H1 (cell line): ENCODE data around the gene RIN1. TPM values are rescaled to one million over a fixed set of nuclear protein-coding genes. Genes with fewer than 3 reads are reported as not detected.
"Not testable (repeated sequence)": the region's sequence is repeated elsewhere in the genome, so short reads cannot be mapped to it uniquely, and the experiment has no call there.

Experiments used
- CTCF ChIA-PET: fragments of 300-600 bp; sonication (Branson Sonifier 250); formaldehyde crosslinking; loops from one replicate; lab custom pipeline; 2021; ENCODE audit not compliant: partially characterized antibody; lab: Charles Lee
- POLR2A ChIA-PET: fragments of 300-600 bp; sonication (Branson Sonifier 250); formaldehyde crosslinking; loops from one replicate; lab custom pipeline; 2021; ENCODE audit warnings: inconsistent platforms; ENCODE audit not compliant: partially characterized antibody; lab: Charles Lee
- DNase-seq, 2 experiments: peaks; one replicate each; pipeline versions ENCODE4 v3.0.0 to v3.0.0-alpha.2; 2010 to 2022; ENCODE audit warnings: low spot score in 2 of 2, low read depth in 1 of 2, mixed read lengths in 1 of 2
- FAIRE-seq: peaks from 2 replicates; lab custom pipeline; 2011; peaks lifted over from hg19 to GRCh38; lab: Jason Lieb, UNC
- H2AFZ ChIP-seq: 2 replicates; pipeline ENCODE4 v1.8.1; 2012; ENCODE audit warnings: low read length, inconsistent platforms
- H2AK5ac ChIP-seq: 2 replicates; pipeline ENCODE4 v1.6.1; 2013; ENCODE audit warnings: low read depth, low read length
- H2BK120ac ChIP-seq: replicated peaks from 2 replicates; pipeline ENCODE3; 2013; ENCODE audit warnings: low read depth, low read length, inconsistent platforms
- H2BK12ac ChIP-seq: 2 replicates; pipeline ENCODE4 v1.6.1; 2013; ENCODE audit warnings: low read depth, low read length
- H2BK15ac ChIP-seq: 2 replicates; pipeline ENCODE4 v1.6.1; 2013; ENCODE audit warnings: low read length
- H2BK20ac ChIP-seq: 2 replicates; pipeline ENCODE4 v1.6.1; 2013; ENCODE audit warnings: low read length
- H2BK5ac ChIP-seq: 2 replicates; pipeline ENCODE4 v1.6.1; 2013; ENCODE audit warnings: low read depth, low read length
- H3K14ac ChIP-seq: 2 replicates; pipeline ENCODE4 v1.6.1; 2013; ENCODE audit warnings: inconsistent platforms; ENCODE audit not compliant: insufficient read length
- H3K18ac ChIP-seq: 2 replicates; pipeline ENCODE4 v1.6.1; 2013; ENCODE audit warnings: low read length; ENCODE audit errors: extremely low read depth
- H3K23ac ChIP-seq: 2 replicates; pipeline ENCODE4 v1.6.1; 2013; ENCODE audit warnings: inconsistent platforms; ENCODE audit not compliant: insufficient read length
- H3K23me2 ChIP-seq: 2 replicates; pipeline ENCODE4 v1.6.1; 2013; ENCODE audit warnings: low read depth, low read length
- H3K27ac ChIP-seq: 2 replicates; pipeline ENCODE4 v1.6.1; 2011; ENCODE audit warnings: low read depth, low read length, inconsistent platforms
- H3K27me3 ChIP-seq, 4 experiments: replicated peaks in 1 of 4; 1 replicate in 1 of 4; 2 replicates in 3 of 4; pipeline versions ENCODE4 v1.6.1 to v1.8.1; 2011 to 2013; ENCODE audit warnings: low read length in 3 of 4, mild to moderate bottlenecking in 3 of 4, inconsistent platforms in 2 of 4, mixed read lengths in 2 of 4, moderate library complexity in 1 of 4; ENCODE audit not compliant: control insufficient read depth in 3 of 4, insufficient read depth in 3 of 4; ENCODE audit errors: extremely low read depth in 1 of 4
- H3K36me3 ChIP-seq, 4 experiments: 2 replicates each; pipeline versions ENCODE4 v1.6.1 to v1.8.1; 2011 to 2013; ENCODE audit warnings: mild to moderate bottlenecking in 4 of 4, low read length in 3 of 4, moderate library complexity in 2 of 4, control low read depth in 1 of 4, inconsistent platforms in 1 of 4; ENCODE audit not compliant: insufficient read depth in 4 of 4, control insufficient read depth in 2 of 4
- H3K4ac ChIP-seq: replicated peaks from 2 replicates; pipeline ENCODE3; 2013; ENCODE audit warnings: low read length, low read depth, mixed read lengths, inconsistent platforms; ENCODE audit not compliant: insufficient read length
- H3K4me1 ChIP-seq, 4 experiments: replicated peaks in 1 of 4; 1 replicate in 1 of 4; 2 replicates in 3 of 4; pipeline versions ENCODE4 v1.6.1 to v1.8.1; 2011 to 2013; ENCODE audit warnings: low read length in 3 of 4, inconsistent platforms in 2 of 4, mixed read lengths in 1 of 4; ENCODE audit not compliant: insufficient read depth in 4 of 4, control insufficient read depth in 3 of 4
- H3K4me2 ChIP-seq, 2 experiments: 2 replicates each; pipeline versions ENCODE4 v1.6.1 to v1.8.1; 2011 to 2013; ENCODE audit warnings: low read depth in 2 of 2, low read length in 2 of 2, control low read depth in 1 of 2, inconsistent platforms in 1 of 2, mild to moderate bottlenecking in 1 of 2; ENCODE audit not compliant: insufficient read depth in 1 of 2
- H3K4me3 ChIP-seq, 4 experiments: fragments of 200-600, 300-600 bp in 1 of 4; sonication (generic), shearing (Covaris generic), sonication (Bioruptor Twin) in 1 of 4; 2 replicates each; pipeline versions ENCODE4 v1.5.1 to v1.8.1; 2011 to 2016; ENCODE audit warnings: low read length in 4 of 4, low read depth in 3 of 4, control low read depth in 2 of 4, inconsistent platforms in 2 of 4, mild to moderate bottlenecking in 2 of 4, mixed read lengths in 1 of 4, moderate library complexity in 1 of 4; ENCODE audit not compliant: insufficient read depth in 2 of 4; ENCODE audit errors: extremely low read depth in 1 of 4
- H3K56ac ChIP-seq: replicated peaks from 2 replicates; pipeline ENCODE3; 2013; ENCODE audit warnings: low read depth, mild to moderate bottlenecking, mixed read lengths, low read length, inconsistent platforms; ENCODE audit not compliant: insufficient read length
- H3K79me1 ChIP-seq: 2 replicates; pipeline ENCODE4 v1.6.1; 2013; ENCODE audit warnings: low read depth, low read length, control low read depth
- H3K79me2 ChIP-seq, 2 experiments: 2 replicates each; pipeline versions ENCODE4 v1.6.1 to v1.8.1; 2012 to 2013; ENCODE audit warnings: low read length in 2 of 2, mild to moderate bottlenecking in 2 of 2, inconsistent platforms in 1 of 2; ENCODE audit not compliant: insufficient read depth in 2 of 2, control insufficient read depth in 1 of 2
- H3K9ac ChIP-seq, 4 experiments: replicated peaks in 1 of 4; 1 replicate in 1 of 4; 2 replicates in 3 of 4; pipeline versions ENCODE4 v1.6.1 to v1.8.1; 2011 to 2013; ENCODE audit warnings: low read depth in 3 of 4, low read length in 3 of 4, control low read depth in 2 of 4, mild to moderate bottlenecking in 2 of 4, moderate library complexity in 2 of 4, inconsistent platforms in 1 of 4; ENCODE audit errors: extremely low read depth in 1 of 4
- H3K9me3 ChIP-seq, 2 experiments: 2 replicates each; pipeline versions ENCODE4 v1.6.1 to v1.8.1; 2012 to 2013; ENCODE audit warnings: mild to moderate bottlenecking in 2 of 2, moderate library complexity in 2 of 2, control low read depth in 1 of 2, inconsistent platforms in 1 of 2, low read depth in 1 of 2, low read length in 1 of 2, mixed read lengths in 1 of 2; ENCODE audit not compliant: insufficient read depth in 2 of 2
- H4K20me1 ChIP-seq, 2 experiments: replicated peaks in 1 of 2; 2 replicates each; pipeline versions ENCODE3 to v1.8.1; 2011 to 2013; ENCODE audit warnings: inconsistent platforms in 2 of 2, low read length in 2 of 2, mild to moderate bottlenecking in 1 of 2; ENCODE audit not compliant: insufficient read depth in 2 of 2, control insufficient read depth in 1 of 2
- H4K5ac ChIP-seq: 2 replicates; pipeline ENCODE4 v1.6.1; 2013; ENCODE audit warnings: low read length, low read depth, mixed read lengths, inconsistent platforms; ENCODE audit not compliant: insufficient read length
- H4K8ac ChIP-seq: 2 replicates; pipeline ENCODE4 v1.8.0; 2013; ENCODE audit warnings: mild to moderate bottlenecking, moderate library complexity, low read length, inconsistent platforms; ENCODE audit not compliant: insufficient read depth; ENCODE audit errors: extremely low read depth
- H4K91ac ChIP-seq: replicated peaks from 2 replicates; pipeline ENCODE3; 2013; ENCODE audit warnings: low read length, mixed read lengths, inconsistent platforms; ENCODE audit not compliant: insufficient read length
- WGBS, 2 experiments: shearing (Covaris generic) in 1 of 2; methylation state at CpG; one replicate each; pipeline versions ENCODE4 v1.1.6 to v1.1.7; 2013 to 2015; ENCODE audit warnings: low lambda C conversion rate in 2 of 2, mixed read lengths in 2 of 2, inconsistent platforms in 1 of 2, low coverage in 1 of 2, missing lambda C conversion rate in 1 of 2; ENCODE audit not compliant: insufficient replicate concordance in 2 of 2, insufficient coverage in 1 of 2, insufficient read length in 1 of 2; ENCODE audit errors: extremely low coverage in 1 of 2, missing lambda C conversion rate in 1 of 2; 5-methylcytosine and 5-hydroxymethylcytosine counted together
- polyA plus RNA-seq, 7 experiments: library from polyadenylated mRNA; depleted of rRNA in 3 of 7; stranded (reverse) in 5 of 7; unstranded in 2 of 7; fragments of >200 nt in 5 of 7; fragments of 200-250 nt in 2 of 7; gene quantifications; 1 replicate in 5 of 7; 2 replicates in 1 of 7; 4 replicates in 1 of 7; pipeline versions ENCODE4 v1.2.1 to v1.2.3, GENCODE V29; 2011 to 2013; ENCODE audit warnings: missing spikeins in 2 of 7, mixed read lengths in 2 of 7
- total RNA-seq: library from RNA; stranded (reverse); fragmentation: NEBNext Ultra II Directional; extraction: Animal tissue kit (Norgen Biotek cat#: 25700); gene quantifications from 2 replicates; pipeline ENCODE4 v1.2.1, GENCODE V29; 2021

Gene RIN1
- total and polyA plus RNA-seq, 2 of the 8 experiments (the other 6 are each of a cell fraction or from before 2014, with no cell fraction given) = 2.5 to 5.4 TPM

- not testable (repeated sequence) for H4K8ac ChIP-seq, H3K36me3 ChIP-seq, H3K4me1 ChIP-seq, H4K91ac ChIP-seq, H2BK20ac ChIP-seq, H3K79me2 ChIP-seq, H3K23ac ChIP-seq, H3K23me2 ChIP-seq, H3K9me3 ChIP-seq, H2BK120ac ChIP-seq, H3K4me2 ChIP-seq, H3K79me1 ChIP-seq, H3K18ac ChIP-seq, H3K14ac ChIP-seq, H3K27me3 ChIP-seq, H2BK5ac ChIP-seq, H3K27ac ChIP-seq, H2AK5ac ChIP-seq, FAIRE-seq, H4K20me1 ChIP-seq, H2BK15ac ChIP-seq, H4K5ac ChIP-seq, H3K4ac ChIP-seq, H3K9ac ChIP-seq, H3K56ac ChIP-seq, H3K4me3 ChIP-seq, DNase-seq, H2BK12ac ChIP-seq
- WGBS, 2 experiments = 51% methylated on average over 7 of the region's 7 CpGs; no CpG with 5 or more reads in 1 of the 2 experiments
- POLR2A ChIA-PET = interaction anchor here (1.5 to 28.0 kb wide), 2 partner anchors 10 to 29 kb away, joined by 4 to 487 read pairs; partner anchors contain the start of genes B4GAT1 and BRMS1
- CTCF ChIA-PET = interaction anchor here (0.8 to 8.2 kb wide), 5 partner anchors 9 to 306 kb away, joined by 3 to 42 read pairs (median 4); no protein-coding TSS in a partner anchor
- H2AFZ ChIP-seq = peak overlapping the region; percentile 71; the same call in 1 of the 2 replicates
Measured at GRCh38 chr11:66380264-66380663, 44.0 kb upstream of the RIN1 start.
